Activated CD8-positive, alpha-beta memory T cell treated with anti-CD3 and anti-CD28 coated beads for 48 hours (primary cell): ENCODE measurements around the gene TNFAIP6.
"Not testable (repeated sequence)": the region's sequence is repeated elsewhere in the genome, so short reads cannot be mapped to it uniquely, and the experiment has no call there.

Experiments
- DNase-seq, 3 experiments: peaks; one replicate each; pipeline ENCODE4 v3.0.0-alpha.2; 2020; ENCODE audit warnings: low read depth in 2 of 3, low spot score in 2 of 3

Gene TNFAIP6

DNA sequence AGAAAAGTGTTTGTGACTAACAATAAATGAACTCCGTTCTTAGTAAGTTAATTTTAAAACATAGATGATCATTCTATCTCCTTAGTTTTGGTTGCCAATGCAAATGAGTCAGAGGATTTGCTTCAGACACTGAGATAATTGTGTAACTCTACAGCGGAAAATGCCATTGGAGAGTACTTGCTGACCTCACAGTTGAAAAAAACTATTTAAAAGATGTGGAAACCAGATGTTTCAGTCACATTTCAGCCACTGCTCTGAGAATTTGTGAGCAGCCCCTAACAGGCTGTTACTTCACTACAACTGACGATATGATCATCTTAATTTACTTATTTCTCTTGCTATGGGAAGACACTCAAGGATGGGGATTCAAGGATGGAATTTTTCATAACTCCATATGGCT is at the start of gene TNFAIP6:
TNFAIP6 (plus strand) TSS at position 234 of the 400 bp plus-strand sequence; CDS start at position 309, 75 bp downstream.
- DNase-seq, result no peak

- not testable (repeated sequence) for DNase-seq
These were observed 47.1 kb upstream of the TNFAIP6 start for GRCh38 chr2:151310313-151310712.

GRCh38 chr2:151312440-151312839 is 45.0 kb upstream of the TNFAIP6 start:
- not testable (repeated sequence) for DNase-seq

DNA sequence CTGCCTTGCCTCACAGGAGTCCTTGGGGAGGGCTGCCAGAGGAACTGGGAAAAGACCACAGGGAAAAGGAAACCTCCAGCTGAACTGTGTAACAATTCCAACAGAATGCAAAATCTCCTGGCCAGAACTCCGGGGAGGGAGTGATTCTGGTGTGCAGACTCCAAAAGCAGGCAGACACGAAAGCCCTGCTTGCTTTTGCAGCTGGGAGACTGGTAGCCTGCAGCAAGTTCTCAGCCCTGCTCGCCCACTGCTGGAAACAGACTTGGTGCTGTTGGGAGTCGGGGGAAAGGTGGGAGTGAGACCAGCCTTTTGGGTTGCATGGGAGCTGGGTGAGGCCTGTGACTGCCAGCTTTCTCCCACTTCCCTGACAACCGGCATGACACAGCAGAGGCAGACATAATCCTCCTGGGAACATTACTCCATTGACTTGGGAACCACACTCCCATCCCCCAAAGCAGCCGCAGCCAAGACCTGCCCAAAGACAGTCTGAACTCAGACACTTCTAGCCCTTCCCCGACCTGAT is 42.0 kb upstream of the TNFAIP6 start:
- no peak for DNase-seq

GRCh38 chr2:151325581-151326095 is 31.8 kb upstream of the TNFAIP6 start:
- no peak for DNase-seq

DNA sequence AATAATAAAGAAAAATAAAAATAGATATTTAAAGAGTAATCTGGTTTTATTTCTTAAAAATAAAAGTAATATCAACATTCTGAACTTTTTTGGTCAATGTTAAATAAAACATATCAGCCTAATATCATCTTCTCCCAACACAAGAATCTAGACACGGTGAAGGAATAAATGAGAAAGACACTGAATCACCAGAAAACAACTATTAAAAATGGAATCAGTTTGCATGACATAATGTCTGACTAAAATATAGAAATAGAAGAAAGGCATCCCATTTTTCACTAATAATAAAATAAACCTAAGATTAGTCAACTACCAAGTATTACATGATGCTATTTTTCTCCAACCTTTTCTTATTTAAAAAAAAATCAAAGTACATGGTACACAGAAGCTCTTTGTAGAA is 30.8 kb upstream of the TNFAIP6 start:
- no peak for DNase-seq

DNA sequence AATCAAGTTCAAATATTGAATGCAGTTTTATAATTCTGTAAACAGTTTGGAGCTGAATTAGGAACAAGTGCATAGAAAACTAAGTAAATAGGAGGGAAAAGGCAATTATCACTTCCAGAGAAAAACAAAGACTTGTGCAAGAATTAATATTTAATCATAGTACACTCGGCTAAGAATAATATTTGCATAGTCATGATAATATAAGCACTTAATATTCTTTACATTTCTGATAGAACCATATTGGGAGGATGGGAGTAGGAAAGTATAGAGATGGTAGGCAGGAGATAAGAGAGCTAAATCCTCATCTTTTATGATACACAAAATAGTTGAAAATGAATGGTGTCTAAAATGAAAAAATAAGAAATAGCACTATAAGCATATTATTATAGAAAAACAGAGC is 27.4 kb upstream of the TNFAIP6 start:
- DNase-seq, result no peak

- no peak for DNase-seq
These were observed 24.3 kb upstream of the TNFAIP6 start for GRCh38 chr2:151333083-151333482.

DNA sequence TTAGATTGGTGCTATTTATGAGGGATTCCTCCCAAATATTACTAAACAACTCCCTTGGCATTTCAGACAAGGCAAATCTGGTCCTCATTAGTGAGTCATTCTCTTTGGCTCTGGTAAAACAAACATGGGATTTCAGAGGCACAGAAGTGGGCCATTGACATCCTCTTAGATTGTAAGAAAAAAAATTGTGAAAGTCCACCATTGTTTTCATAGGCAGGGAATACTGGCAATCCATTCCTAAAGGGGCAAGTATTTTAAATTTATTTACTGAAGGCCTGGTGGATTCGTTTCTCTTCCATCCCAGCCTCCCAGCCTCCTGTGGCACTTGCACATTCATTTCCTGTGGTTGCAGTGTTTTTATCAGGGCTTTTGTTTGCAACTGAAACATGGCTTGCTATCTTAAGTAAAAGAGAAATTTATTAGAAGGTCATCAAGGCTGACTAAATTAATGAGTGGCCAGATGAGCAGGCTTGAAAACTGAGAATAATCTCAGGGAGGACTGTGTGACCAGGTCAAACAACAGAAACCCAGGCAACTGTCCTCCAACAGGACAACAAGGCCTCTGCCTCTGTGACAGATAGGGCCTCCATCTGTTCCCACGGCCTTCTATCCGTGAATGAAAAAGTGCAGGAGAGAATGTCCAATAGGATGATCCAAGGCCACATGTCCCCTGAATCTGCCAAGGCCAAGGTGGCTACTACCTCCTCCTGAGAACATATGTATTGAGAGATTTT is 23.1 kb upstream of the TNFAIP6 start:
- no peak for DNase-seq

GRCh38 chr2:151336863-151337371 is 20.5 kb upstream of the TNFAIP6 start:
- no peak for DNase-seq

DNA sequence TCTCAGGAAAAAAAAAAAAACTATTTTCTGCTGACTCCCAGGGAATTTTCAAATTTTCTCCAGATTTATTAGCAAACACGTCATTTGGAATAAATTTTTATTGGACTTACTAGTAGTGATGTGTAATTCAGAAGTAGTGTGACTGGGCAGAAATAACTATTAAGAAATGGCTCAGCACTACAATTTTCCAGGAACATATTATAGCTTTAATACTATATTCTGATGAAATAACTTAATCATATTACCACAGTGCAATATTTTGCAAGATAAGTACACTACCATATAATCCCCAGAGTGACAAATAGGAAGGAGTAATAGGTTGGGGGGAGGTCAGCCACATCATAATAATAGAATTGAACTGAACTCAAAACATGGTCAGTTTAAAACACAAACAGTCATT is 19.7 kb upstream of the TNFAIP6 start:
- DNase-seq, result no peak

DNA sequence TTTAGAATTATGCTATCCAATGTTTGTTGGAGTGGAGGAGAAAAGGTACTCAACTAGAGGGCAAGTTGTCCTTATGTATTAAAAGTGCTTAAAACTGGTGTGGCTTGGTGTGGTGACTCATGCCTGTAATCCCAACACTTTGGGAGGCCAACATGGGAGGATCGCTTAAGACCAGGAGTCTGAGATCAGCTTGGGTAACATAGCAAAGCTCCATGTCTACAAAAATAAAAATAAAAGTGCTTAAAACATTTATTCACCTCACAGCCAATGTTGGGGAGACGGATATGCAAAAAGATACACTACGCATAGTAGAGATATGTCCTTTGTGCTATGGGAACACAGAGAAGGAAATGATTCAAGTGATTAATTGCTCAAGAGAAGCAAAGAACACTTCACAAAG is 19.3 kb upstream of the TNFAIP6 start:
- no peak for DNase-seq

- no peak for DNase-seq
These were observed 14.3 kb upstream of the TNFAIP6 start for GRCh38 chr2:151343073-151343472.

- not testable (repeated sequence) for DNase-seq
These were observed 13.2 kb upstream of the TNFAIP6 start for GRCh38 chr2:151344191-151344590.

GRCh38 chr2:151344906-151345305 is 12.5 kb upstream of the TNFAIP6 start:
- DNase-seq, result no peak

DNA sequence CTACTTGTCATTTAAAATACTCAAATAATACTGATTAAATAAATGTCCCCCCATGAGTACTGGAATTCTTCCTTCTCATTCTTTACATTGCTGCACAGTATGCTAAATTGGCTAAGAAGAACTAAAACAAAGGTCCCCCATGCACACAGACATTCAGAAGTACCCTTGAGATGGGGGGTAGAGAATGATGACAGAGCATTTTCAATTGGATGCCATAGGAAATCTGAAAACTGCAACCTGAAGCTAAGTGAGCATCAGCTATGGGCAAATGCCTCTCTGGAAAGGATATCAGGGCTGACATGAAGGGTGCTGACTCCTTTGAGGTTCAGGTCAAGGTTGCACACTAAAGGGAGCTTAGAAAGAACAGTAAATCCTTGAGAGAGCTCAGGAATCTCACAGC is 10.1 kb upstream of the TNFAIP6 start:
- no peak for DNase-seq

DNA sequence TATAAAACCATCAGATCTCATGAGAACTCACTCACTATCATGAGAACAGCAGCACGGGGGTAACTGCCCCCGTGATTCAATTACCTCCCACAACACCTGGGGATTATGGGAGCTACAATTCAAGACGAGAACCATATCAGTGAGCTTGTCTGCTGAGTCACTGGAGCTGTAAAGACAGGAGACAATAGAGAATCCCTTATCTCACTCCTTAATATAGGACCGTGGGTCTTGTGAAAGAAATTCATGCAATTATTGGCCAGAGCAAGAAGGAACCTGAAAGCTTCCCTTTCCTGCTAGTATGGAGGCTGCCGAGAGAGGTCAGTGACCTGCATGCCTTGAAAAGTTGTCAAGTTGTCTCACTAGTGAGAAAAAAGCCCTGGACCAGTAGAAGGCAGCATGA is 9.5 kb upstream of the TNFAIP6 start:
- no peak for DNase-seq

DNA sequence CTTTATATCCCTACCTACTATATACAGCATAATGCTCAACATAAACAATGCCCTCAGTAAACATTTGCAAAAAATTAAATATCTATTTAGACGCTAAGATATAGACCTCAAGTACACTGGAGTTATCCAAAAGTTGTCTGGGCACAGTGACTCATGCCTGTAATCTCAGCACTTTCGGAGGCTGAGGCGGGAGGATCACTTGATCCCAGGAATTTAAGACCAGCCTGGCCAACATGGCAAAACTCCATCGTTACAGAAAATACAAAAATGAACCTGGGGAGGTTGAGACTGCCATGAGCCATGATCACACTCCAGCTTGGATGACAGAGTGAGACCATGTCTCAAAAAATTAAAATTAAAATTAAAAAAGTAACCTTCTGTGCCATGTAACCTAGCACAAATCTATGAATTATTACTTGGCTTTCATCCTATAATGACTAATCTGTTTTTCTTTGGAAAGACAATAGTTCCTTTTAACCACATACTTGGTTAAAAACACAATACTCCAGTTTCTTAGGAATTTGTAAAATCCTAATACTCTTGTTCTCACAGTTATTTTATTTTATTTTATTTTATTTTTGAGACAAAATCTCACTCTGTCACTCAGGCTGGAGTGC is 6.7 kb upstream of the TNFAIP6 start:
- no peak for DNase-seq

GRCh38 chr2:151353995-151354394 is 3.4 kb upstream of the TNFAIP6 start:
- no peak for DNase-seq

DNA sequence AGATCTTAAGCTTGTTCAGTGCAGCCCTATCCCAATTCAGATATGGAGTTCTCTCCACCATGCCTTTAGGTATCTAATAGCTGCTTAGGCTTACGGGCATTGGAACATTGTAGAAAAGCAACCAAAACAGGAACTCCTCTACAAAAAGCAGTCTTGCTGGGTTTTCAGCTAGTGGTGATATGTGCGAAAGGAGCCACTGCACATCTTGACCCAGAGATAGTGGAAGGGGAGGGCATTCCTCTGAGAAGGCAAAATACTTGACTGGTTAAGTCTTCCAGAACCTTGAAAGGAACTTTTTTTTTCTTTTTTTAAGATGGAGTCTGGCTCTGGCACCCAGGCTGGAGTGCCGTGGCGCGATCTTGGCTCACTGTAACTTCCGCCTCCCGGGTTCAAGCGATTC is 2.6 kb upstream of the TNFAIP6 start:
- DNase-seq, result no peak

GRCh38 chr2:151358166-151358970 is 976 bp downstream of the TNFAIP6 start:
- no peak for DNase-seq
